ENCODE data around the gene RBP3.

Gene RBP3

GRCh38 chr10:47346581-47347302 lies 1.4 kb upstream of the RBP3 start:
- TF ChIP-seq, protein P1, sequence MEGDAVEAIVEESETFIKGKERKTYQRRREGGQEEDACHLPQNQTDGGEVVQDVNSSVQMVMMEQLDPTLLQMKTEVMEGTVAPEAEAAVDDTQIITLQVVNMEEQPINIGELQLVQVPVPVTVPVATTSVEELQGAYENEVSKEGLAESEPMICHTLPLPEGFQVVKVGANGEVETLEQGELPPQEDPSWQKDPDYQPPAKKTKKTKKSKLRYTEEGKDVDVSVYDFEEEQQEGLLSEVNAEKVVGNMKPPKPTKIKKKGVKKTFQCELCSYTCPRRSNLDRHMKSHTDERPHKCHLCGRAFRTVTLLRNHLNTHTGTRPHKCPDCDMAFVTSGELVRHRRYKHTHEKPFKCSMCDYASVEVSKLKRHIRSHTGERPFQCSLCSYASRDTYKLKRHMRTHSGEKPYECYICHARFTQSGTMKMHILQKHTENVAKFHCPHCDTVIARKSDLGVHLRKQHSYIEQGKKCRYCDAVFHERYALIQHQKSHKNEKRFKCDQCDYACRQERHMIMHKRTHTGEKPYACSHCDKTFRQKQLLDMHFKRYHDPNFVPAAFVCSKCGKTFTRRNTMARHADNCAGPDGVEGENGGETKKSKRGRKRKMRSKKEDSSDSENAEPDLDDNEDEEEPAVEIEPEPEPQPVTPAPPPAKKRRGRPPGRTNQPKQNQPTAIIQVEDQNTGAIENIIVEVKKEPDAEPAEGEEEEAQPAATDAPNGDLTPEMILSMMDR (IDR thresholded peaks at IDR 0.05; ENCODE audit: control extremely low read depth, extremely low read depth, low read depth, missing control alignments): no peak
- no peak for DNase-seq (ENCODE audit: extremely low spot score)
- POLR2A ChIA-PET: no interaction called here
- CTCF ChIA-PET: interaction anchor here (1.1 kb wide), 1 partner anchor 14 kb away, joined by 3 read pairs; no protein-coding TSS in a partner anchor

DNA sequence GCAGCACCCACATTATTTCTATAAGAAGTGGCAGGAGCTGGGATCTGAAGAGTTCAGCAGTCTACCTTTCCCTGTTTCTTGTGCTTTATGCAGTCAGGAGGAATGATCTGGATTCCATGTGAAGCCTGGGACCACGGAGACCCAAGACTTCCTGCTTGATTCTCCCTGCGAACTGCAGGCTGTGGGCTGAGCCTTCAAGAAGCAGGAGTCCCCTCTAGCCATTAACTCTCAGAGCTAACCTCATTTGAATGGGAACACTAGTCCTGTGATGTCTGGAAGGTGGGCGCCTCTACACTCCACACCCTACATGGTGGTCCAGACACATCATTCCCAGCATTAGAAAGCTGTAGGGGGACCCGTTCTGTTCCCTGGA lies 874 bp upstream of the RBP3 start:
- TF ChIP-seq, protein P1 (IDR thresholded peaks at IDR 0.05; ENCODE audit: control extremely low read depth, extremely low read depth, low read depth, missing control alignments): no peak
- ChIA-PET POLR2A (no interaction called here), CTCF (interaction anchor here (1.1 kb wide), 1 partner anchor 13 kb away, joined by 3 read pairs; no protein-coding TSS in a partner anchor)
- DNase-seq (ENCODE audit: extremely low spot score): no peak

DNA sequence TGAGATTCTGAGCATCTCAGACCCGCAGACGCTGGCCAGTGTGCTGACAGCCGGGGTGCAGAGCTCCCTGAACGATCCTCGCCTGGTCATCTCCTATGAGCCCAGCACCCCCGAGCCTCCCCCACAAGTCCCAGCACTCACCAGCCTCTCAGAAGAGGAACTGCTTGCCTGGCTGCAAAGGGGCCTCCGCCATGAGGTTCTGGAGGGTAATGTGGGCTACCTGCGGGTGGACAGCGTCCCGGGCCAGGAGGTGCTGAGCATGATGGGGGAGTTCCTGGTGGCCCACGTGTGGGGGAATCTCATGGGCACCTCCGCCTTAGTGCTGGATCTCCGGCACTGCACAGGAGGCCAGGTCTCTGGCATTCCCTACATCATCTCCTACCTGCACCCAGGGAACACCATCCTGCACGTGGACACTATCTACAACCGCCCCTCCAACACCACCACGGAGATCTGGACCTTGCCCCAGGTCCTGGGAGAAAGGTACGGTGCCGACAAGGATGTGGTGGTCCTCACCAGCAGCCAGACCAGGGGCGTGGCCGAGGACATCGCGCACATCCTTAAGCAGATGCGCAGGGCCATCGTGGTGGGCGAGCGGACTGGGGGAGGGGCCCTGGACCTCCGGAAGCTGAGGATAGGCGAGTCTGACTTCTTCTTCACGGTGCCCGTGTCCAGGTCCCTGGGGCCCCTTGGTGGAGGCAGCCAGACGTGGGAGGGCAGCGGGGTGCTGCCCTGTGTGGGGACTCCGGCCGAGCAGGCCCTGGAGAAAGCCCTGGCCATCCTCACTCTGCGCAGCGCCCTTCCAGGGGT lies 703 bp downstream of the RBP3 start:
- TF ChIP-seq, protein P1 (IDR thresholded peaks at IDR 0.05; ENCODE audit: control extremely low read depth, extremely low read depth, low read depth, missing control alignments): no peak
- ChIA-PET CTCF (no interaction called here), POLR2A (no interaction called here)
- DNase-seq (ENCODE audit: extremely low spot score): no peak

- TF ChIP-seq, protein P1 (IDR thresholded peaks at IDR 0.05; ENCODE audit: control extremely low read depth, extremely low read depth, low read depth, missing control alignments): no peak
- DNase-seq (ENCODE audit: extremely low spot score): no peak
- ChIA-PET CTCF (no interaction called here), POLR2A (no interaction called here)
These were observed 1.4 kb downstream of the RBP3 start for GRCh38 chr10:47349516-47349915.

DNA sequence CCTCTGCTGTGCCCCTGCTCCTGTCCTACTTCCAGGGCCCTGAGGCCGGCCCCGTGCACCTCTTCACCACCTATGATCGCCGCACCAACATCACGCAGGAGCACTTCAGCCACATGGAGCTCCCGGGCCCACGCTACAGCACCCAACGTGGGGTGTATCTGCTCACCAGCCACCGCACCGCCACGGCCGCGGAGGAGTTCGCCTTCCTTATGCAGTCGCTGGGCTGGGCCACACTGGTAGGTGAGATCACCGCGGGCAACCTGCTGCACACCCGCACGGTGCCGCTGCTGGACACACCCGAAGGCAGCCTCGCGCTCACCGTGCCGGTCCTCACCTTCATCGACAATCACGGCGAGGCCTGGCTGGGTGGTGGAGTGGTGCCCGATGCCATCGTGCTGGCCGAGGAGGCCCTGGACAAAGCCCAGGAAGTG lies 1.8 kb downstream of the RBP3 start:
- TF ChIP-seq, protein P1 (IDR thresholded peaks at IDR 0.05; ENCODE audit: control extremely low read depth, extremely low read depth, low read depth, missing control alignments): no peak
- POLR2A ChIA-PET: no interaction called here
- CTCF ChIA-PET: interaction anchor here (0.7 to 1.2 kb wide), 2 partner anchors 9 to 12 kb away, joined by 3 to 4 read pairs; no protein-coding TSS in a partner anchor

DNA sequence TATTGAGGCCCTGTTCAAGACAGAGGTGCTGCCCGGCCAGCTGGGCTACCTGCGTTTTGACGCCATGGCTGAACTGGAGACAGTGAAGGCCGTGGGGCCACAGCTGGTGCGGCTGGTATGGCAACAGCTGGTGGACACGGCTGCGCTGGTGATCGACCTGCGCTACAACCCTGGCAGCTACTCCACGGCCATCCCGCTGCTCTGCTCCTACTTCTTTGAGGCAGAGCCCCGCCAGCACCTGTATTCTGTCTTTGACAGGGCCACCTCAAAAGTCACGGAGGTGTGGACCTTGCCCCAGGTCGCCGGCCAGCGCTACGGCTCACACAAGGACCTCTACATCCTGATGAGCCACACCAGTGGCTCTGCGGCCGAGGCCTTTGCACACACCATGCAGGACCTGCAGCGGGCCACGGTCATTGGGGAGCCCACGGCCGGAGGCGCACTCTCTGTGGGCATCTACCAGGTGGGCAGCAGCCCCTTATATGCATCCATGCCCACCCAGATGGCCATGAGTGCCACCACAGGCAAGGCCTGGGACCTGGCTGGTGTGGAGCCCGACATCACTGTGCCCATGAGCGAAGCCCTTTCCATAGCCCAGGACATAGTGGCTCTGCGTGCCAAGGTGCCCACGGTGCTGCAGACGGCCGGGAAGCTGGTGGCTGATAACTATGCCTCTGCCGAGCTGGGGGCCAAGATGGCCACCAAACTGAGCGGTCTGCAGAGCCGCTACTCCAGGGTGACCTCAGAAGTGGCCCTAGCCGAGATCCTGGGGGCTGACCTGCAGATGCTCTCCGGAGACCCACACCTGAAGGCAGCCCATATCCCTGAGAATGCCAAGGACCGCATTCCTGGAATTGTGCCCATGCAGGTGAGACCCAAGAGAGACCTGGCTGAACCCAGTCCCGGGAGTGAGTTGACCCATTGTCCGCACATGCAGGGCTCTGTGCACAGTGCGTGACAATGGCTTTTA lies 2.8 kb downstream of the RBP3 start:
- ChIA-PET CTCF (interaction anchor here (0.7 to 1.7 kb wide), 3 partner anchors 10 to 11 kb away, joined by 3 to 6 read pairs (median 4); no protein-coding TSS in a partner anchor), POLR2A (no interaction called here)
- TF ChIP-seq, protein P1 (IDR thresholded peaks at IDR 0.05; ENCODE audit: control extremely low read depth, extremely low read depth, low read depth, missing control alignments): no peak
- no peak for DNase-seq (ENCODE audit: extremely low spot score)

More for the DNA sequence above, 1.8 kb downstream of the RBP3 start:
- DNase-seq (ENCODE audit: extremely low spot score): no peak
